Smooth muscle cell (in vitro differentiated cells): ENCODE measurements around the gene C9. TPM values are rescaled to one million over a fixed set of nuclear protein-coding genes. Genes with fewer than 3 reads are reported as not detected.

Source experiments
- DNase-seq: peaks from one replicate; lab custom pipeline; 2025; ENCODE audit not compliant: unreplicated experiment; lab: John Stamatoyannopoulos, UW
- H2AFZ ChIP-seq: fragments of 200-600 bp; sonication (generic); 2 replicates; pipeline ENCODE4 v1.6.0; 2016; ENCODE audit warnings: antibody characterized with exemption, low read depth, mild to moderate bottlenecking
- H3F3A ChIP-seq: fragments of 200-600 bp; sonication (generic); 2 replicates; pipeline ENCODE4 v1.6.0; 2017; ENCODE audit warnings: antibody characterized with exemption, low read depth
- H3K27ac ChIP-seq: fragments of 200-600 bp; sonication (generic); 2 replicates; pipeline ENCODE4 v1.5.1; 2016; ENCODE audit warnings: low read depth, mild to moderate bottlenecking
- H3K27me3 ChIP-seq: fragments of 200-600 bp; sonication (generic); 2 replicates; pipeline ENCODE4 v1.6.1; 2016; ENCODE audit warnings: low read depth, mild to moderate bottlenecking
- H3K36me3 ChIP-seq: fragments of 200-600 bp; sonication (generic); 2 replicates; pipeline ENCODE4 v1.5.1; 2016; ENCODE audit warnings: low read depth
- H3K4me1 ChIP-seq: fragments of 200-600 bp; sonication (generic); 2 replicates; pipeline ENCODE4 v1.5.1; 2016; ENCODE audit warnings: low read depth
- H3K4me2 ChIP-seq: fragments of 200-600 bp; sonication (generic); 2 replicates; pipeline ENCODE4 v1.6.0; 2016; ENCODE audit warnings: mild to moderate bottlenecking
- H3K4me3 ChIP-seq: fragments of 200-600 bp; sonication (generic); 2 replicates; pipeline ENCODE4 v1.5.1; 2016; ENCODE audit warnings: mild to moderate bottlenecking
- H3K79me2 ChIP-seq: fragments of 200-600 bp; sonication (generic); 2 replicates; pipeline ENCODE4 v1.6.0; 2016; ENCODE audit warnings: low read depth, mild to moderate bottlenecking
- H3K9ac ChIP-seq: fragments of 200-600 bp; sonication (generic); 2 replicates; pipeline ENCODE4 v1.6.0; 2016; ENCODE audit warnings: low read depth
- H3K9me3 ChIP-seq: fragments of 200-600 bp; sonication (generic); replicated peaks from 2 replicates; pipeline ENCODE4 v1.5.1; 2016; ENCODE audit warnings: low read depth
- H4K20me1 ChIP-seq: fragments of 200-600 bp; sonication (generic); 2 replicates; pipeline ENCODE4 v1.6.0; 2016; ENCODE audit warnings: low read depth
- CTCF ChIP-seq: fragments of 200-600 bp; sonication (generic); IDR thresholded peaks from 2 replicates; pipeline ENCODE4 v1.5.1; 2017; ENCODE audit warnings: borderline replicate concordance, mild to moderate bottlenecking, antibody characterized with exemption; ENCODE audit not compliant: insufficient read depth, poor library complexity, severe bottlenecking
- WGBS: methylation state at CpG from one replicate; pipeline ENCODE4 v1.1.7; 2016; ENCODE audit warnings: low lambda C conversion rate; 5-methylcytosine and 5-hydroxymethylcytosine counted together
- polyA plus RNA-seq: library from polyadenylated mRNA; unstranded; fragments of >200 nt; fragmentation: Nextera tagmentation; extraction: Ambion mirVana; gene quantifications from 2 replicates; pipeline ENCODE4 v1.2.1, GENCODE V29; 2016
- total RNA-seq: library from RNA; depleted of rRNA; stranded (reverse); fragments of >200 nt; gene quantifications from 2 replicates; pipeline ENCODE4 v1.2.3, GENCODE V29; 2014

Gene C9
- total and polyA plus RNA-seq, 2 experiments from 2014 or later = not detected

- H3K36me3 ChIP-seq = no peaks in the 10 kb centered on the region
- H3K9me3 ChIP-seq = no peaks in the 10 kb centered on the region
- H3K4me3 ChIP-seq = no peak overlapping the region
- WGBS = 80% methylated on average over 3 of the region's 3 CpGs
- no peak overlapping the region for H3K9ac ChIP-seq
- H3K4me2 ChIP-seq = no peak overlapping the region
- no peaks in the 10 kb centered on the region for H3F3A ChIP-seq
- no peak for TF ChIP-seq CTCF
- H2AFZ ChIP-seq = no peak overlapping the region
- H3K79me2 ChIP-seq = no peaks in the 10 kb centered on the region
- H3K4me1 ChIP-seq = no peaks in the 10 kb centered on the region
- H3K27ac ChIP-seq = no peak overlapping the region
- H4K20me1 ChIP-seq = no peaks in the 10 kb centered on the region
- no peak for DNase-seq
- H3K27me3 ChIP-seq = no peaks in the 10 kb centered on the region
These were observed 9.0 kb downstream of the C9 start for GRCh38 chr5:39355324-39355723.

GRCh38 chr5:39353717-39354399 lies 10.4 kb downstream of the C9 start:
- H3K4me3 ChIP-seq = no peak overlapping the region

GRCh38 chr5:39352951-39353350 lies 11.3 kb downstream of the C9 start:
- TF ChIP-seq CTCF = no peak
- WGBS = 100% methylated on average over 1 of the region's 1 CpG
- no peaks in the 10 kb centered on the region for H3K4me1 ChIP-seq

More at GRCh38 chr5:39353717-39354399, 10.4 kb downstream of the C9 start:
- Histone ChIP-seq H3K79me2 (no peaks in the 10 kb centered on the region), H3K4me2 (no peak overlapping the region), H3K36me3 (no peaks in the 10 kb centered on the region), H3K27me3 (no peaks in the 10 kb centered on the region), H3K27ac (no peak overlapping the region), H3K4me1 (no peaks in the 10 kb centered on the region), H3K9ac (no peak overlapping the region), H4K20me1 (no peaks in the 10 kb centered on the region), H3K9me3 (no peaks in the 10 kb centered on the region), H3F3A (no peaks in the 10 kb centered on the region), H2AFZ (no peak overlapping the region)
- 59% methylated on average over 1 of the region's 1 CpG for WGBS
- TF ChIP-seq CTCF = no peak
- DNase-seq = no peak

GRCh38 chr5:39352170-39352569 lies 12.1 kb downstream of the C9 start:
- Histone ChIP-seq H3K9ac (no peak overlapping the region), H4K20me1 (no peaks in the 10 kb centered on the region), H3K79me2 (no peaks in the 10 kb centered on the region), H3F3A (no peaks in the 10 kb centered on the region), H3K27me3 (no peaks in the 10 kb centered on the region), H3K4me3 (no peak overlapping the region), H3K27ac (no peak overlapping the region), H3K4me1 (no peaks in the 10 kb centered on the region), H2AFZ (no peak overlapping the region), H3K4me2 (no peak overlapping the region), H3K36me3 (no peaks in the 10 kb centered on the region), H3K9me3 (no peaks in the 10 kb centered on the region)
- 92% methylated on average over 2 of the region's 2 CpGs for WGBS
- TF ChIP-seq CTCF = no peak
- DNase-seq = no peak

More at GRCh38 chr5:39352951-39353350, 11.3 kb downstream of the C9 start:
- H3K79me2 ChIP-seq = no peaks in the 10 kb centered on the region
- no peak overlapping the region for H3K27ac ChIP-seq
- H4K20me1 ChIP-seq = no peaks in the 10 kb centered on the region
- no peaks in the 10 kb centered on the region for H3K9me3 ChIP-seq
- H2AFZ ChIP-seq = no peak overlapping the region
- H3K4me2 ChIP-seq = no peak overlapping the region
- H3F3A ChIP-seq = no peaks in the 10 kb centered on the region
- H3K27me3 ChIP-seq = no peaks in the 10 kb centered on the region
- H3K4me3 ChIP-seq = no peak overlapping the region
- no peaks in the 10 kb centered on the region for H3K36me3 ChIP-seq
- no peak overlapping the region for H3K9ac ChIP-seq
- no peak for DNase-seq
